Endothelial cell of umbilical vein (primary cell): ENCODE measurements around the gene TMEM37. TPM values are rescaled to one million over a fixed set of nuclear protein-coding genes. Genes with fewer than 3 reads are reported as not detected.

Experiments used
- BruUV-seq: library from RNA; stranded (reverse); fragments of 400-500 nt; replicated peaks from 2 replicates; lab custom pipeline; 2021; lab: Mats Ljungman, UMichigan
- CTCF ChIA-PET: fragments of 300-600, 350-600 bp; sonication (Branson Sonifier 250); formaldehyde crosslinking; loops from one replicate; lab custom pipeline; 2021; ENCODE audit warnings: antibody characterized with exemption, inconsistent platforms; lab: Charles Lee
- POLR2A ChIA-PET: fragments of 300-600, 350-600 bp; sonication (Branson Sonifier 250); formaldehyde crosslinking; loops from one replicate; lab custom pipeline; 2021; ENCODE audit warnings: antibody characterized with exemption, inconsistent platforms; lab: Charles Lee
- DNase-seq: peaks from one replicate; pipeline ENCODE4 v3.0.0-alpha.2; 2011; ENCODE audit warnings: low read depth, low spot score
- FAIRE-seq: peaks from 2 replicates; lab custom pipeline; 2011; peaks lifted over from hg19 to GRCh38; lab: Jason Lieb, UNC
- H2AFZ ChIP-seq: 2 replicates; pipeline ENCODE4 v1.6.0; 2012; ENCODE audit warnings: low read depth, low read length, control low read depth, inconsistent platforms
- H3K27ac ChIP-seq: 2 replicates; pipeline ENCODE4 v1.5.1; 2011; ENCODE audit warnings: low read depth, mild to moderate bottlenecking, control low read depth, low read length, moderate library complexity; ENCODE audit not compliant: insufficient read depth
- H3K27me3 ChIP-seq, 2 experiments: 2 replicates each; pipeline versions ENCODE4 v1.6.0 to v1.6.1; 2011; ENCODE audit warnings: low read length in 2 of 2, mixed read lengths in 1 of 2; ENCODE audit not compliant: control insufficient read depth in 2 of 2, insufficient read depth in 2 of 2
- H3K36me3 ChIP-seq, 2 experiments: 2 replicates in 1 of 2; 3 replicates in 1 of 2; pipeline ENCODE4 v1.5.1; 2011; ENCODE audit warnings: low read length in 2 of 2, mild to moderate bottlenecking in 1 of 2, moderate library complexity in 1 of 2; ENCODE audit not compliant: control insufficient read depth in 2 of 2, insufficient read depth in 2 of 2; ENCODE audit errors: extremely low read depth in 1 of 2
- H3K4me1 ChIP-seq: 3 replicates; pipeline ENCODE4 v1.5.1; 2011; ENCODE audit warnings: mild to moderate bottlenecking, low read length; ENCODE audit not compliant: control insufficient read depth, insufficient read depth; ENCODE audit errors: extremely low read depth
- H3K4me2 ChIP-seq: 2 replicates; pipeline ENCODE4 v1.6.1; 2011; ENCODE audit warnings: low read length, control low read depth, mixed read lengths; ENCODE audit not compliant: insufficient read depth
- H3K4me3 ChIP-seq, 3 experiments: fragments of 200-600 bp in 1 of 3; sonication (generic), shearing (Covaris generic) in 1 of 3; replicated peaks in 1 of 3; 2 replicates each; pipeline ENCODE4 v1.5.1; 2011 to 2016; ENCODE audit warnings: control low read depth in 3 of 3, low read length in 3 of 3, mild to moderate bottlenecking in 2 of 3, inconsistent platforms in 1 of 3, low read depth in 1 of 3, moderate library complexity in 1 of 3; ENCODE audit not compliant: insufficient read depth in 1 of 3
- H3K79me2 ChIP-seq: 2 replicates; pipeline ENCODE4 v1.6.0; 2012; ENCODE audit warnings: low read length, inconsistent platforms; ENCODE audit not compliant: control insufficient read depth, insufficient read depth
- H3K9ac ChIP-seq: replicated peaks from 2 replicates; pipeline ENCODE3; 2011; ENCODE audit warnings: low read length, control low read depth; ENCODE audit not compliant: insufficient read depth; ENCODE audit errors: extremely low read depth
- H3K9me1 ChIP-seq: replicated peaks from 3 replicates; pipeline ENCODE4 v1.6.0; 2011; ENCODE audit warnings: mild to moderate bottlenecking, low read length; ENCODE audit not compliant: control insufficient read depth, insufficient read depth; ENCODE audit errors: extremely low read depth
- H3K9me3 ChIP-seq: replicated peaks from 2 replicates; pipeline ENCODE4 v1.5.1; 2012; ENCODE audit warnings: low read length, inconsistent platforms; ENCODE audit not compliant: control insufficient read depth, insufficient read depth
- H4K20me1 ChIP-seq: replicated peaks from 2 replicates; pipeline ENCODE3; 2011; ENCODE audit warnings: mild to moderate bottlenecking, low read length; ENCODE audit not compliant: control insufficient read depth, insufficient read depth; ENCODE audit errors: extremely low read depth
- EZH2 ChIP-seq: IDR thresholded peaks from 2 replicates; pipeline ENCODE4 v1.6.1; 2012; ENCODE audit warnings: borderline replicate concordance, low read depth, mild to moderate bottlenecking, moderate library complexity, low read length, inconsistent platforms; ENCODE audit not compliant: severe bottlenecking
- FOS ChIP-seq: IDR thresholded peaks from 2 replicates; pipeline ENCODE4 v1.6.1; 2011; ENCODE audit warnings: mild to moderate bottlenecking, low read length, moderate library complexity, borderline replicate concordance; ENCODE audit not compliant: insufficient read depth
- GATA2 ChIP-seq: IDR thresholded peaks from 2 replicates; pipeline ENCODE4 v1.7.0; 2011; ENCODE audit warnings: low read depth, mild to moderate bottlenecking, moderate library complexity, mixed read lengths, low read length; ENCODE audit not compliant: insufficient read length, insufficient read depth
- JUN ChIP-seq: IDR thresholded peaks from 2 replicates; pipeline ENCODE4 v1.6.1; 2011; ENCODE audit warnings: borderline replicate concordance, low read depth; ENCODE audit not compliant: insufficient read length, insufficient read depth
- MYC ChIP-seq: IDR thresholded peaks from one replicate; pipeline ENCODE4 v1.6.1; 2011; ENCODE audit warnings: mild to moderate bottlenecking, low read depth, low read length
- POLR2A ChIP-seq: IDR thresholded peaks from 2 replicates; pipeline ENCODE4 v1.6.1; 2012; ENCODE audit warnings: low read depth, mild to moderate bottlenecking, control low read depth, low read length
- POLR2AphosphoS5 ChIP-seq: IDR thresholded peaks from 2 replicates; pipeline ENCODE4 v1.6.1; 2012; ENCODE audit warnings: low read depth, mild to moderate bottlenecking, control low read depth, low read length, moderate library complexity; ENCODE audit not compliant: insufficient read depth
- dilution Hi-C: fragments of 300-500 bp; cut with MboI; formaldehyde crosslinking; loops from one replicate; pipeline ENCODE4 v1.15.0; 2019; ENCODE audit warnings: low sequenced_read_pairs; ENCODE audit not compliant: extremely low pct_ligation_motif_present
- intact Hi-C: fragments of 100-400 bp; cut with micrococcal nuclease; formaldehyde crosslinking; loops from one replicate; pipeline ENCODE4 v1.10.0; 2022
- polyA plus RNA-seq, 4 experiments: library from polyadenylated mRNA; depleted of rRNA in 3 of 4; stranded (reverse) in 3 of 4; unstranded in 1 of 4; fragments of >200 nt; gene quantifications; 2 replicates each; pipeline versions ENCODE4 v1.2.1 to v1.2.3, GENCODE V29; 2011 to 2012; ENCODE audit warnings: missing spikeins in 1 of 4
- total RNA-seq: library from RNA; stranded (reverse); gene quantifications from 2 replicates; pipeline ENCODE4 v1.2.3, GENCODE V29; 2021
- TF ChIP-seq, protein P1 (sequence below): IDR thresholded peaks from 2 replicates; pipeline ENCODE4 v1.6.1; 2011; ENCODE audit not compliant: insufficient read depth, insufficient read length
- TF ChIP-seq, protein P2 (sequence below), 2 donors: IDR thresholded peaks; 1 replicate in 1 of 2; 2 replicates in 1 of 2; pipeline ENCODE4 v1.5.1; 2011; ENCODE audit warnings: low read length in 2 of 2, mild to moderate bottlenecking in 2 of 2, moderate library complexity in 2 of 2, control low read depth in 1 of 2, inconsistent platforms in 1 of 2, low read depth in 1 of 2; ENCODE audit not compliant: insufficient read depth in 1 of 2; ENCODE audit errors: extremely low read depth in 1 of 2

Gene TMEM37
- total and polyA plus RNA-seq, 2 donors (not counting 3 experiments of a cell fraction or from before 2014, with no cell fraction given), result 3.5 to 16.2 TPM

DNA sequence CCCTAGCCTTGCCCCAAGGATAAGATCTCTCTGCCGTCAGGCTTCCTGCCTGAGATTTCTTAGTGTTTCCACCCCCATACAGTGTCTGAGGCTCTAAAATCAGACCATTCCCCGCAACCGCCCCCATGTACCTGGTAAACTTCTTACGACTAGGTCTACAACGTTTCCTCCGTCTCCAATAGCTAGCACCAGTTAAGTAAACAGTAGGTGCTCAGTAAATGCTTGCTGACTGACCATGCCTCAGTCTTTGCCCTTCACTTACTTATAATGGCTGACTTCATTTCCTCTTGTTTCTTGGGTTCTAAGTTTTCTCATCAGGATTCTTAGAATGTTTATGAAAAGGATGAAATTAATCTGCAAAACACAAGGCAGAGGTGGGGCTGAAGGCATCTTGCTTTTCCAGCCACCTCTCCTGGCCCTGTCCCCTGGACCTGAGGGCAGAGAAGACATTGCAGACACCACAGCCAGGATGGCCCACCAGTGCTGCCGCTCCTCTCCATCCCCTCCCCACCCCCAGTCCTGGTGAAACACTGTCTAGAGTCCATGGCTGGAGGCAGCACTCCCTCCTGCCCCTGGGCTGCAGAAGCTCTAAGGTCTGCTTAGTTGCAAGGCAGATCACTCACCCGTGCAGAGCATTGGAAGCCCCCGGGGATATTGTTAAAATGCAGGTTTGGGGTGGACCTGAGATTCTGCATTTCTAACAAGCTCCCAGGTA is 16.9 kb downstream of the TMEM37 start:
- Histone ChIP-seq H3K27ac (no peak overlapping the region), H4K20me1 (no peaks in the 10 kb centered on the region), H3K9me1 (no peaks in the 10 kb centered on the region), H3K27me3 (peaks cover 0 to 6% of the 10 kb centered on the region in 2 experiments), H2AFZ (no peak overlapping the region), H3K4me2 (no peak overlapping the region), H3K36me3 (no peaks in the 10 kb centered on the region), H3K9me3 (no peaks in the 10 kb centered on the region), H3K79me2 (no peaks in the 10 kb centered on the region), H3K4me1 (no peaks in the 10 kb centered on the region), H3K9ac (no peak overlapping the region), H3K4me3 (no peak overlapping the region)
- ChIA-PET CTCF (interaction anchor here (1.2 to 1.3 kb wide), 2 partner anchors 10 to 28 kb away, joined by 3 read pairs; no protein-coding TSS in a partner anchor), POLR2A (no interaction called here)
- FAIRE-seq (no peak), DNase-seq (no peak)
- dilution Hi-C loops (no loop called here), intact Hi-C loops (no loop called here)
- TF ChIP-seq, protein P1, sequence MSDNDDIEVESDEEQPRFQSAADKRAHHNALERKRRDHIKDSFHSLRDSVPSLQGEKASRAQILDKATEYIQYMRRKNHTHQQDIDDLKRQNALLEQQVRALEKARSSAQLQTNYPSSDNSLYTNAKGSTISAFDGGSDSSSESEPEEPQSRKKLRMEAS, result no peak
- TF ChIP-seq GATA2 (no peak), JUN (no peak), POLR2A (no peak), MYC (no peak), POLR2AphosphoS5 (no peak), EZH2 (no peak), FOS (no peak)
- TF ChIP-seq, protein P2, sequence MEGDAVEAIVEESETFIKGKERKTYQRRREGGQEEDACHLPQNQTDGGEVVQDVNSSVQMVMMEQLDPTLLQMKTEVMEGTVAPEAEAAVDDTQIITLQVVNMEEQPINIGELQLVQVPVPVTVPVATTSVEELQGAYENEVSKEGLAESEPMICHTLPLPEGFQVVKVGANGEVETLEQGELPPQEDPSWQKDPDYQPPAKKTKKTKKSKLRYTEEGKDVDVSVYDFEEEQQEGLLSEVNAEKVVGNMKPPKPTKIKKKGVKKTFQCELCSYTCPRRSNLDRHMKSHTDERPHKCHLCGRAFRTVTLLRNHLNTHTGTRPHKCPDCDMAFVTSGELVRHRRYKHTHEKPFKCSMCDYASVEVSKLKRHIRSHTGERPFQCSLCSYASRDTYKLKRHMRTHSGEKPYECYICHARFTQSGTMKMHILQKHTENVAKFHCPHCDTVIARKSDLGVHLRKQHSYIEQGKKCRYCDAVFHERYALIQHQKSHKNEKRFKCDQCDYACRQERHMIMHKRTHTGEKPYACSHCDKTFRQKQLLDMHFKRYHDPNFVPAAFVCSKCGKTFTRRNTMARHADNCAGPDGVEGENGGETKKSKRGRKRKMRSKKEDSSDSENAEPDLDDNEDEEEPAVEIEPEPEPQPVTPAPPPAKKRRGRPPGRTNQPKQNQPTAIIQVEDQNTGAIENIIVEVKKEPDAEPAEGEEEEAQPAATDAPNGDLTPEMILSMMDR (IDR thresholded peaks at IDR 0.05; ENCODE audit: extremely low read depth in 1 of 2, insufficient read depth in 1 of 2, low read depth in 1 of 2, low read length in 2 of 2), result no peak
- no TSS peak for BruUV-seq
